ENCODE measurements around the gene ZNF619. TPM values are rescaled to one million over a fixed set of nuclear protein-coding genes. Genes with fewer than 3 reads are reported as not detected.

The ZNF619 gene
- total RNA-seq, 4 donors from 2014 or later: 8.2 to 10.2 (median 9.7) TPM

DNA sequence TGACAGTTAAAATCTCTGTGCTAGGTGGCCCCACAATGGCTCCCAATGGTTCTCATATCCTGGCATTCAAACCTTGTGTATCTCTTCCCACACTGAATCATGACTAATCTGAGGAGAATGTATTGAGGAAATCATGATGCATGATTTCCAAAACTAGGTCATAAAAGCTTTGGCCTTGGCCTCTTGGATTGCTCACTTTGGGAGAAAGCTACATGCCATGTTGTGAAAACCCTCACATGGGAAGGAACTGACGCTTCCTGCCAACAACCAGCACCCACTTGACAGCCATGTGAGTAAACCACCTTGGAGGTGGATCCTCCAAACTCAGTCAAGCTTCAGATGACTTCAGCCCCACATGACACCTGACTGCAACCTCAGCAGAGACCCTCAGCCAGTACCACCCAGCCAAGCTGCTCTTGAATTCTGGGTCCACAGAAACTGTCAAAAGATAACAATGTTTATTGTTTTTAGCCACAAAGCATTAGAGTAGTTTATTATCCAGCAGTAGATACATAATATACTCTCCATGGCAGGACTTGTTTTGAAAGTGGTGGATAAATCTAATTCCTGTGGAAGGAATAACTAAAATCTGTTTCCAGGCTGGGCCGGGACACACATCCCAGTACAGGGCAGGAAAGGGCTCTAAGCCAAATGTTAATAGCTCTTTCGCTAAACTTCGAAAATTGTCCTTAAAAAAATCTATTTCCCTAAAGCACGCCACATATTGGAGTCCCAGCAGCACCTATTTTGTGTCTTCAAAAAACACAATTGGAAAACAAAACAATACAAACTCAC, 27.9 kb downstream of the ZNF619 start:
- DNase-seq: peak; percentile 58 to 65
- intact Hi-C loops (cut with DNase I): no loop called here
- no peaks in the 10 kb centered on the region for H3K27me3 ChIP-seq
- 54 to 66% methylated on average over 5 of the region's 5 CpGs for WGBS, 2 donors
- no peak overlapping the region for H3K4me3 ChIP-seq (replicated peaks in 1 of 3)
- TF ChIP-seq, protein P1, sequence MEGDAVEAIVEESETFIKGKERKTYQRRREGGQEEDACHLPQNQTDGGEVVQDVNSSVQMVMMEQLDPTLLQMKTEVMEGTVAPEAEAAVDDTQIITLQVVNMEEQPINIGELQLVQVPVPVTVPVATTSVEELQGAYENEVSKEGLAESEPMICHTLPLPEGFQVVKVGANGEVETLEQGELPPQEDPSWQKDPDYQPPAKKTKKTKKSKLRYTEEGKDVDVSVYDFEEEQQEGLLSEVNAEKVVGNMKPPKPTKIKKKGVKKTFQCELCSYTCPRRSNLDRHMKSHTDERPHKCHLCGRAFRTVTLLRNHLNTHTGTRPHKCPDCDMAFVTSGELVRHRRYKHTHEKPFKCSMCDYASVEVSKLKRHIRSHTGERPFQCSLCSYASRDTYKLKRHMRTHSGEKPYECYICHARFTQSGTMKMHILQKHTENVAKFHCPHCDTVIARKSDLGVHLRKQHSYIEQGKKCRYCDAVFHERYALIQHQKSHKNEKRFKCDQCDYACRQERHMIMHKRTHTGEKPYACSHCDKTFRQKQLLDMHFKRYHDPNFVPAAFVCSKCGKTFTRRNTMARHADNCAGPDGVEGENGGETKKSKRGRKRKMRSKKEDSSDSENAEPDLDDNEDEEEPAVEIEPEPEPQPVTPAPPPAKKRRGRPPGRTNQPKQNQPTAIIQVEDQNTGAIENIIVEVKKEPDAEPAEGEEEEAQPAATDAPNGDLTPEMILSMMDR (IDR thresholded peaks at IDR 0.05): no peak
- TF ChIP-seq POLR2A (IDR thresholded peaks at IDR 0.05): no peak
- no peaks in the 10 kb centered on the region for H3K36me3 ChIP-seq
- no peaks in the 10 kb centered on the region for H3K9me3 ChIP-seq
- peaks cover 9 to 11% of the 10 kb centered on the region in 2 donors for H3K4me1 ChIP-seq
- H3K27ac ChIP-seq: peak overlapping the region; percentile 3 to 91 (median 85)

DNA sequence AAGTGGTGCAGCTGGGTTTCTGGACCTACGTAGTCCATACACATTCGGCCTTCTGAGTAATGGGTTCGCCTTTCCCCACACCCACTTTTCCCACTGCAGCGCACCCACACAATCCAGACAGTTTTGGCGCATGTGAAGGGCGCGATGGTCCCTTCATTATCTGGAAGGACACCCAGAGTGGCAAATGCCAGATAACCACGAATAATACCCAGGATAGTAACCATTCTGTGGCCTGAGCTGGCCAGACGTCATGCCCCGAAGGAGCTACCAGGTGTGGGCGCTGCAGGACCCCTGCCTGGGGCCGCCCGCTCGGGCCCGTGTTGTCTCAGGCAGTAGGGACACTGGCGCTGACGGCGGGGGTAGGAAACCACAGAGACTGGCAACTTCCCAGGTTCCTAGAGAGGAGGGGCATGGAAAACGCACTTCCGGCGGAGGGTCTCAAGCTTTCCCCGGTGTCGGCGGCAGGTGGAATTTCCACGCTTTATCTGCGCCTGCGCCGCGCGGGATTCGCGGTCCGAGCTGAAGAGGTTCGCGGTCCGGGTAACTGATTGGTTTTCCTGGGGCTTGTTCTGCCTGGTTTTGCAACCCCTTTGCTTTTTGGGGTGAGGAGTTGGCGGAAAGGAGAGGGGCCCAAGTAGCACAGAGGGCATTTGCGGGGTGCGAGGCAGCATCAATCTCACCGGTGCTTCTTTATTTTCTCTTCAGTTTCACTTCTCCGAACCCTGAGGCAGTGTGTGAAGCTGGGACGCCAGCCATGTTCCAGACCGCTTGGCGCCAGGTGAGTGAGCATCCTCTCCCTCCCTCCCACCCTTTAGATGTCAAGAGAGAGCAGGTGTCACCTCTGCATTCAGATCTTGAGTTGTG, 28.9 kb downstream of the ZNF619 start, which contains the start of gene ZNF620:
TSS of gene ZNF620 (plus strand) at position 441 of the 864 bp plus-strand sequence. CDS start at position 755, 314 bp downstream.
- 8 to 13% methylated on average over 30 to 43 of the region's 44 CpGs for WGBS, 2 donors
- DNase-seq: peak; percentile 91 to 92
- Histone ChIP-seq H3K36me3 (no peaks in the 10 kb centered on the region), H3K9me3 (no peaks in the 10 kb centered on the region), H3K4me3 (replicated peaks in 1 of 3) (peak within 1 kb of the TSS; percentile 24 to 55 (median 41)), H3K27ac (peak within 1 kb of the TSS; percentile 62 to 91 (median 85)), H3K27me3 (no peaks in the 10 kb centered on the region), H3K4me1 (peaks cover 9 to 11% of the 10 kb centered on the region in 2 donors)
- TF ChIP-seq POLR2A (IDR thresholded peaks at IDR 0.05): peak in 1 of 2 donors; percentile 72
- TF ChIP-seq, protein P1 (IDR thresholded peaks at IDR 0.05): peak in 4 of 6 experiments; percentile 14 to 41 (median 24)
- intact Hi-C loops (cut with DNase I): no loop called here

GRCh38 chr3:40511031-40511718, 34.3 kb downstream of the ZNF619 start:
- intact Hi-C loops (cut with DNase I): no loop called here
- H3K36me3 ChIP-seq: peaks cover 0 to 10% of the 10 kb centered on the region in 2 donors

GRCh38 chr3:40516201-40516600, 39.3 kb downstream of the ZNF619 start:
- Histone ChIP-seq H3K27ac (no peak overlapping the region), H3K4me3 (replicated peaks in 1 of 3) (no peak overlapping the region), H3K36me3 (peaks cover 0 to 10% of the 10 kb centered on the region in 2 donors), H3K4me1 (no peaks in the 10 kb centered on the region), H3K27me3 (no peaks in the 10 kb centered on the region), H3K9me3 (no peaks in the 10 kb centered on the region)
- TF ChIP-seq, protein P1 (IDR thresholded peaks at IDR 0.05): no peak
- no peak for TF ChIP-seq POLR2A (IDR thresholded peaks at IDR 0.05)
- DNase-seq: no peak
- 88 to 89% methylated on average over 5 of the region's 5 CpGs for WGBS, 2 donors
- intact Hi-C loops (cut with DNase I): no loop called here

More at GRCh38 chr3:40511031-40511718, 34.3 kb downstream of the ZNF619 start:
- DNase-seq: no peak
- H3K27ac ChIP-seq: no peak overlapping the region
- no peak for TF ChIP-seq POLR2A (IDR thresholded peaks at IDR 0.05)
- TF ChIP-seq, protein P1 (IDR thresholded peaks at IDR 0.05): no peak
- H3K4me3 ChIP-seq (replicated peaks in 1 of 3): no peak overlapping the region
- 92 to 100% methylated on average over 1 of the region's 1 CpG for WGBS, 2 donors
- H3K4me1 ChIP-seq: peaks cover 0 to 4% of the 10 kb centered on the region in 2 donors
- H3K27me3 ChIP-seq: no peaks in the 10 kb centered on the region
- H3K9me3 ChIP-seq: no peaks in the 10 kb centered on the region

Data from thyroid gland (tissue), 4 donors.